Activated CD4-positive, alpha-beta T cell treated with anti-CD3 and anti-CD28 coated beads, Interleukin-2, amount 10 ng/mL, durations not matched to agents 24 days and 14 days (primary cell): Measurements from ENCODE around the gene CUL1. TPM values are rescaled to one million over a fixed set of nuclear protein-coding genes. Genes with fewer than 3 reads are reported as not detected.

Experiments
- DNase-seq: peaks from one replicate; pipeline ENCODE4 v3.0.0; 2022
- H3K27ac Mint-ChIP-seq: one replicate; pipeline ENCODE4 v1.8.0; 2022; ENCODE audit warnings: mild to moderate bottlenecking, mixed read lengths
- H3K27me3 Mint-ChIP-seq: one replicate; pipeline ENCODE4 v1.8.0; 2022; ENCODE audit warnings: mixed read lengths
- H3K36me3 Mint-ChIP-seq: one replicate; pipeline ENCODE4 v1.8.0; 2022; ENCODE audit warnings: low read depth, mild to moderate bottlenecking, mixed read lengths
- H3K4me1 Mint-ChIP-seq: one replicate; pipeline ENCODE4 v1.8.0; 2021; ENCODE audit warnings: mixed read lengths
- H3K4me3 Mint-ChIP-seq: one replicate; pipeline ENCODE4 v1.8.0; 2022; ENCODE audit warnings: mild to moderate bottlenecking, moderate library complexity, mixed read lengths
- H3K9me3 Mint-ChIP-seq: one replicate; pipeline ENCODE4 v1.8.0; 2021; ENCODE audit warnings: mixed read lengths
- intact Hi-C: fragments of 100-400 bp; cut with micrococcal nuclease; formaldehyde crosslinking; loops from one replicate; pipeline ENCODE4 v1.15.1; 2023
- total RNA-seq: library from RNA; stranded (reverse); gene quantifications from 2 replicates; pipeline ENCODE4 v1.2.3, GENCODE V29; 2022

The CUL1 gene
- total RNA-seq, 1 donor from 2014 or later, result 82.4 TPM

- no peak for DNase-seq
- Mint-ChIP-seq H3K27me3 (peaks cover 25% of the 10 kb centered on the region), H3K4me1 (no peaks in the 10 kb centered on the region), H3K4me3 (no peak overlapping the region), H3K36me3 (no peaks in the 10 kb centered on the region), H3K27ac (no peak overlapping the region), H3K9me3 (peaks cover 14% of the 10 kb centered on the region)
- intact Hi-C loops, result no loop called here
These were observed 14.3 kb upstream of the CUL1 start for GRCh38 chr7:148684289-148684830.

DNA sequence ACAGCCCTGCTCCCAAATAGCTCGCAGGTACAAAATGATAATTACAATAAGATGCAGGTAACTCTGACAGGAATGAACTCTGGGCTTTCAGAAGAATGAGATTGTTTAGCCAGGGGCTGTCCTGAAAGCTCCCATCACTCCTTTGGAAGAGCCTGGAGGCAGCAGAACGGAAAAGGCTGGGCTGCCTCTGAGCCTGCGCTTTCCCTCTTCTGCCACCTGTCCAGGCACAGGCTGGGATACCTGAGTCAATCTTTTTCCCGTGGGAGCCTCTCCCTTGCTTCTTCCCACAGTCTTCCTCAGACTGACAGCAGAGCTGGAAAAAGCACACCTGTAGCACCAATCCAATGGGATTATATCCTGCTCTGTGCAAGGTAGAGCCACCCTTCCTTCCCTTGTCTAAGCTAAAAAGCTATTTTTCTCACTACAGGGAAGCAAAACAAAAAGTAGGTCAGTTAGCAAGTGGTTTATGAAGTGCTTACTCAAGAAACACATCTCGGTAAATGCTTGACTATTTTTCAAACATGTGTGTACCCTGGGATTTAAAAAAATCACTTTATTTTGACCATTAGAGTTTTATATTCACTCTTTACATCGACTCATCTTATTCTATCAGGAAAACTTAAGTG is 12.3 kb upstream of the CUL1 start:
- no peak for DNase-seq
- H3K4me1 Mint-ChIP-seq, result no peaks in the 10 kb centered on the region
- no peak overlapping the region for H3K27ac Mint-ChIP-seq
- intact Hi-C loops, result no loop called here
- peaks cover 10% of the 10 kb centered on the region for H3K27me3 Mint-ChIP-seq
- no peaks in the 10 kb centered on the region for H3K36me3 Mint-ChIP-seq
- no peak overlapping the region for H3K4me3 Mint-ChIP-seq
- peaks cover 9% of the 10 kb centered on the region for H3K9me3 Mint-ChIP-seq

- no peak for DNase-seq
- Mint-ChIP-seq H3K4me3 (no peak overlapping the region), H3K4me1 (no peaks in the 10 kb centered on the region), H3K27ac (no peak overlapping the region), H3K27me3 (peaks cover 1% of the 10 kb centered on the region), H3K9me3 (no peaks in the 10 kb centered on the region), H3K36me3 (no peaks in the 10 kb centered on the region)
- intact Hi-C loops, result no loop called here
These were observed 11.1 kb upstream of the CUL1 start for GRCh38 chr7:148687555-148687954.

GRCh38 chr7:148688526-148688925 is 10.2 kb upstream of the CUL1 start:
- no peak overlapping the region for H3K4me3 Mint-ChIP-seq

GRCh38 chr7:148693651-148694050 is 5.1 kb upstream of the CUL1 start:
- peaks cover 10% of the 10 kb centered on the region for H3K36me3 Mint-ChIP-seq
- intact Hi-C loops, result no loop called here
- DNase-seq, result no peak
- peaks cover 25% of the 10 kb centered on the region for H3K4me1 Mint-ChIP-seq
- no peak overlapping the region for H3K4me3 Mint-ChIP-seq
- H3K27me3 Mint-ChIP-seq, result peaks cover 1% of the 10 kb centered on the region
- H3K27ac Mint-ChIP-seq, result no peak overlapping the region
- peaks cover 8% of the 10 kb centered on the region for H3K9me3 Mint-ChIP-seq

More at GRCh38 chr7:148688526-148688925, 10.2 kb upstream of the CUL1 start:
- H3K27me3 Mint-ChIP-seq, result peaks cover 1% of the 10 kb centered on the region
- DNase-seq, result no peak
- no peaks in the 10 kb centered on the region for H3K9me3 Mint-ChIP-seq
- intact Hi-C loops, result no loop called here
- no peaks in the 10 kb centered on the region for H3K4me1 Mint-ChIP-seq
- no peak overlapping the region for H3K27ac Mint-ChIP-seq
- H3K36me3 Mint-ChIP-seq, result no peaks in the 10 kb centered on the region

- H3K9me3 Mint-ChIP-seq, result peaks cover 8% of the 10 kb centered on the region
- intact Hi-C loops, result loop anchor here (5.0 kb wide), 1 partner anchor 293 kb away; no protein-coding TSS in a partner anchor
These were observed 4.1 kb upstream of the CUL1 start for GRCh38 chr7:148694631-148695030.

DNA sequence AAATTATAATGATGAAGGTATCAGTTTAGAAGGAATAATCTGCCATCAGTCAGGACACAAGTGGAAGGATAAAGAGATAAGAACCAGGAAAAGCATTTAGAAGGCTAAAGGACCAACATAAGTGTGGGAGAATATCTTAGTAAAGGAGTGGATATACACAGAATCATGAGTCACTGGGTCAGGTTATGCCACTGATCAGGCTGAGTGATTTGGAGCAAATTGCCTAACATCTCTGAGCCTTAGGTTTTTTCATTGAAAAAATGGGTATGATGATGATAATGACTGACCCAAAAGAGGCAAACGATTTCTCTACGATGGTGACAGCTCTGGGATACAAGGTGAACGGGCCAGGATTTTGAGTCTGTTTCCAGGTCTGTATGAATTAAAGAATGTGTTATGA is 2.8 kb upstream of the CUL1 start:
- Mint-ChIP-seq H3K4me3 (peak overlapping the region; percentile 28), H3K9me3 (peaks cover 8% of the 10 kb centered on the region), H3K36me3 (peaks cover 16% of the 10 kb centered on the region), H3K4me1 (peaks cover 36% of the 10 kb centered on the region), H3K27me3 (no peaks in the 10 kb centered on the region), H3K27ac (peak overlapping the region; percentile 81)
- intact Hi-C loops, result loop anchor here (2.0 to 5.0 kb wide), 4 partner anchors 67 to 291 kb away; no protein-coding TSS in a partner anchor
- DNase-seq, result no peak

More at GRCh38 chr7:148694631-148695030, 4.1 kb upstream of the CUL1 start:
- H3K4me3 Mint-ChIP-seq, result no peak overlapping the region
- no peak overlapping the region for H3K27ac Mint-ChIP-seq
- no peaks in the 10 kb centered on the region for H3K27me3 Mint-ChIP-seq
- H3K36me3 Mint-ChIP-seq, result peaks cover 10% of the 10 kb centered on the region
- H3K4me1 Mint-ChIP-seq, result peaks cover 25% of the 10 kb centered on the region
- no peak for DNase-seq

DNA sequence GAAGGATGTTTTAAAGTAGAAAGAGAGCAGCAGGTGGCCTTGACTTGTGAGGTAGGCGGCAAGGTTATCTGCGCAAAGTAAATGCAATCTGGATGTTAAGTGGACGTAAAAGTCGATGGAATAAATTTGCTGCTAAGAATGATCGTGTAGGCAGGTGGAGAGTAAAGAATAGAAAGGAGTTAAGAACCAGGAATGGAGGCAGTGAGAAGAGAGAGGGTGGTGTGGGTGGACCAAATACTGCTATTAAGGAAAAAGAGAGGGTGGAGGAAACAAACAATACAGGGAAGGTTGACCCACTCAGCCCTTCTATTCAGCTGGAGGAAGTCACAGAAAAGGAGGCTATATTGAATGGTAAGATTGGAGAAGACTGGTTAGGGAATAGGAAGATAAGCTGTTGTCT is 1.9 kb upstream of the CUL1 start:
- Mint-ChIP-seq H3K27ac (peak overlapping the region; percentile 94), H3K36me3 (peaks cover 20% of the 10 kb centered on the region), H3K27me3 (no peaks in the 10 kb centered on the region)

GRCh38 chr7:148697256-148698006 is 1.3 kb upstream of the CUL1 start:
- Mint-ChIP-seq H3K36me3 (peaks cover 20% of the 10 kb centered on the region), H3K4me3 (peak overlapping the region; percentile 81), H3K9me3 (peaks cover 8% of the 10 kb centered on the region), H3K4me1 (peaks cover 45% of the 10 kb centered on the region), H3K27ac (peak overlapping the region; percentile 94), H3K27me3 (no peaks in the 10 kb centered on the region)
- DNase-seq, result peak; percentile 72
- intact Hi-C loops, result loop anchor here (1.0 to 5.0 kb wide), 8 partner anchors 69 to 393 kb away; partner anchors contain the start of genes EZH2, PDIA4 and ZNF786

More for the DNA sequence above, 1.9 kb upstream of the CUL1 start:
- intact Hi-C loops, result loop anchor here (1.0 to 5.0 kb wide), 5 partner anchors 68 to 291 kb away; partner anchors contain the start of gene EZH2
- Mint-ChIP-seq H3K4me3 (peak overlapping the region; percentile 81), H3K9me3 (peaks cover 8% of the 10 kb centered on the region), H3K4me1 (peaks cover 44% of the 10 kb centered on the region)
- no peak for DNase-seq

GRCh38 chr7:148698007-148698396 is 701 bp upstream of the CUL1 start:
- no peak for DNase-seq
- intact Hi-C loops, result loop anchor here (1.0 to 5.0 kb wide), 4 partner anchors 215 to 393 kb away; partner anchors contain the start of genes PDIA4 and ZNF786
- Mint-ChIP-seq H3K27me3 (no peaks in the 10 kb centered on the region), H3K36me3 (peaks cover 20% of the 10 kb centered on the region), H3K4me1 (peaks cover 51% of the 10 kb centered on the region), H3K27ac (peak overlapping the region; percentile 94), H3K4me3 (peak overlapping the region; percentile 81), H3K9me3 (peaks cover 8% of the 10 kb centered on the region)

DNA sequence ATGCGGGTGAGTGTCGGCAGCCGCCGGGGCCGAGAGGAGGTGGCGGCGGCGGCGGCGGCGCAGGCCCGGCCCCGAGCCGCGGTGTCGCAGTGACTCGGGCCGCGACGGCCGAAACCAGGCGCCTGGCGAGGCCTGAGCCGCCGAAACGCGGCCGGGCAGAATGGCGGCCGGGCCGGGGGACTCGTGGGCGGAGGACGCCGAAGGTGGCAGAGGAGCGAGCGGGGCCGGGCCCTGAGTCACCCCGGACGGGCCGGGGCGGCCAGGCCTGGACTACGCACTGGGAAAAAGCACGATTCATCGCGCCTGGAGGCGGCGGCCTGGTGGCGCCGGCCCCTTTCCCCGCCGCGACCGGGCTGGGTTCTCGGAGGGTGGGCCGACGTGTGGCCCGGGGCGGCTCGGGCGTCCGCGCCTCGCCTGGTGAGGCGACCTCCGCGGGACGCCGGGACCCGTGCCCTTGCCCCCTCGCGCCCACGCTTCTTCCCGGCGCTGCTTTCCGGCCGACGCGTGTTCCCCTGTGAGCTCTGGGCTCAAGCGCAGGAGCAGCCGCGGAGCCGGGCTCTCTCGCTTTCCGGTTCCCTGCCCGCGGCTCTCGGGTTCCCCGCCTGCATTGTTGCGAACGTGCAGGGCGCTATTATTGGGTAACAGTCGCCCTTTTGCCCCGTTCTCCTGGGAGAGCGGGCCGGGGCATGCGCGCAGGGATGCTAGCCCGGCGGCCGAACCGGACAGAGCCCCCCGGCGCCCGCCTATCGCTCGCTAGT is 500 bp downstream of the CUL1 start:
- H3K4me3 Mint-ChIP-seq, result peak overlapping the region; percentile 92
- H3K4me1 Mint-ChIP-seq, result peaks cover 58% of the 10 kb centered on the region
- peak overlapping the region; percentile 86 for H3K27ac Mint-ChIP-seq
- H3K27me3 Mint-ChIP-seq, result no peaks in the 10 kb centered on the region
- intact Hi-C loops, result loop anchor here (2.0 to 5.0 kb wide), 2 partner anchors 288 to 392 kb away; partner anchors contain the start of gene ZNF786
- peaks cover 8% of the 10 kb centered on the region for H3K9me3 Mint-ChIP-seq
- peaks cover 20% of the 10 kb centered on the region for H3K36me3 Mint-ChIP-seq
- DNase-seq, result peak; percentile 90

- Mint-ChIP-seq H3K36me3 (peaks cover 20% of the 10 kb centered on the region), H3K4me1 (peaks cover 62% of the 10 kb centered on the region), H3K27me3 (no peaks in the 10 kb centered on the region), H3K27ac (peak overlapping the region; percentile 86), H3K4me3 (peak overlapping the region; percentile 92), H3K9me3 (peaks cover 8% of the 10 kb centered on the region)
- peak; percentile 68 for DNase-seq
- intact Hi-C loops, result loop anchor here (2.0 to 5.0 kb wide), 4 partner anchors 27 to 391 kb away; partner anchors contain the start of gene ZNF786
These were observed 1.3 kb downstream of the CUL1 start for GRCh38 chr7:148699782-148700629.
